PC-3 (cell line): ENCODE results near the gene IPP. TPM values are rescaled to one million over a fixed set of nuclear protein-coding genes. Genes with fewer than 3 reads are reported as not detected.
"Not testable (repeated sequence)": the region's sequence is repeated elsewhere in the genome, so short reads cannot be mapped to it uniquely, and the experiment has no call there.

Experiments
- ATAC-seq: fragments of 200-7000 bp; cut with Tn5 transposase; 2 replicates; pipeline ENCODE4 v1.9.1; 2020; ENCODE audit warnings: mild to moderate bottlenecking, moderate library complexity
- BruUV-seq: library from RNA; stranded (reverse); fragments of 400-500 nt; replicated peaks from 2 replicates; lab custom pipeline; 2021; lab: Mats Ljungman, UMichigan
- CTCF ChIA-PET: fragments of 300-600 bp; sonication (Branson Sonifier 250); formaldehyde crosslinking; loops from one replicate; lab custom pipeline; 2022; ENCODE audit warnings: antibody characterized with exemption; lab: Charles Lee
- POLR2A ChIA-PET: fragments of 300-600 bp; sonication (Branson Sonifier 250); formaldehyde crosslinking; loops from one replicate; lab custom pipeline; 2022; ENCODE audit warnings: antibody characterized with exemption; ENCODE audit not compliant: unreplicated experiment; lab: Charles Lee
- DNase-seq: peaks from one replicate; pipeline ENCODE4 v3.0.0-alpha.2; 2015
- H2AFZ ChIP-seq: fragments of 300-600 bp; sonication (generic); 2 replicates; pipeline ENCODE4 v1.6.0; 2016; ENCODE audit warnings: antibody characterized with exemption, low read length
- H3F3A ChIP-seq: fragments of 300-600 bp; sonication (generic); one replicate; pipeline ENCODE4 v1.6.0; 2017; ENCODE audit warnings: antibody characterized with exemption, low read length, control low read depth, mild to moderate bottlenecking; ENCODE audit not compliant: unreplicated experiment
- H3K27ac ChIP-seq: fragments of 300-600 bp; sonication (generic); 2 replicates; pipeline ENCODE4 v1.5.1; 2016; ENCODE audit warnings: mild to moderate bottlenecking, low read length
- H3K27me3 ChIP-seq: fragments of 300-600 bp; sonication (generic); 2 replicates; pipeline ENCODE4 v1.6.1; 2016; ENCODE audit warnings: low read length, mixed read lengths
- H3K36me3 ChIP-seq: fragments of 300-600 bp; sonication (generic); 2 replicates; pipeline ENCODE4 v1.6.1; 2016; ENCODE audit warnings: low read depth, mixed run types, low read length, mixed read lengths
- H3K4me1 ChIP-seq: fragments of 300-600 bp; sonication (generic); 2 replicates; pipeline ENCODE4 v1.5.1; 2016; ENCODE audit warnings: low read length; ENCODE audit not compliant: insufficient read depth
- H3K4me2 ChIP-seq: fragments of 300-600 bp; sonication (generic); 2 replicates; pipeline ENCODE4 v1.6.0; 2016; ENCODE audit warnings: low read length
- H3K4me3 ChIP-seq: fragments of 300-600 bp; sonication (generic); 2 replicates; pipeline ENCODE4 v1.5.1; 2016; ENCODE audit warnings: mild to moderate bottlenecking, low read length, mixed read lengths
- H3K79me2 ChIP-seq: fragments of 300-600 bp; sonication (generic); 2 replicates; pipeline ENCODE4 v1.6.1; 2017; ENCODE audit warnings: low read length, mixed read lengths
- H3K9ac ChIP-seq: fragments of 300-600 bp; sonication (generic); 2 replicates; pipeline ENCODE4 v1.6.0; 2016; ENCODE audit warnings: mild to moderate bottlenecking, low read length
- H3K9me2 ChIP-seq: fragments of 300-600 bp; sonication (generic); replicated peaks from 2 replicates; pipeline ENCODE4 v1.6.1; 2016; ENCODE audit warnings: mixed run types, low read length, mixed read lengths
- H3K9me3 ChIP-seq: fragments of 300-600 bp; sonication (generic); 2 replicates; pipeline ENCODE4 v1.6.1; 2016; ENCODE audit warnings: low read length, mixed read lengths
- H4K20me1 ChIP-seq: fragments of 300-600 bp; sonication (generic); 2 replicates; pipeline ENCODE4 v1.6.1; 2016; ENCODE audit warnings: low read length, mixed read lengths
- EZH2 ChIP-seq: fragments of 300-600 bp; sonication (generic); IDR thresholded peaks from one replicate; pipeline ENCODE4 v1.6.1; 2017; ENCODE audit warnings: antibody characterized with exemption, mild to moderate bottlenecking, low read length; ENCODE audit not compliant: unreplicated experiment
- EZH2phosphoT487 ChIP-seq: fragments of 300-600 bp; sonication (generic); IDR thresholded peaks from 2 replicates; pipeline ENCODE4 v1.6.1; 2018; ENCODE audit warnings: mild to moderate bottlenecking, antibody characterized with exemption, low read length, borderline replicate concordance
- intact Hi-C: fragments of 100-400 bp; cut with micrococcal nuclease; formaldehyde crosslinking; loops from 2 replicates; pipeline ENCODE4 v1.9.0; 2023
- total RNA-seq: library from RNA; depleted of rRNA; stranded (reverse); fragments of >200 nt; gene quantifications from 2 replicates; pipeline ENCODE4 v1.2.3, GENCODE V29; 2014
- TF ChIP-seq, protein P1 (sequence below): fragments of 300-600 bp; sonication (generic); conservative IDR thresholded peaks from 2 replicates; pipeline ENCODE4 v1.5.1; 2017; ENCODE audit warnings: antibody characterized with exemption, low read depth, mild to moderate bottlenecking, low read length

IPP gene
- total RNA-seq, 1 experiment from 2014 or later, result 6.6 TPM

DNA sequence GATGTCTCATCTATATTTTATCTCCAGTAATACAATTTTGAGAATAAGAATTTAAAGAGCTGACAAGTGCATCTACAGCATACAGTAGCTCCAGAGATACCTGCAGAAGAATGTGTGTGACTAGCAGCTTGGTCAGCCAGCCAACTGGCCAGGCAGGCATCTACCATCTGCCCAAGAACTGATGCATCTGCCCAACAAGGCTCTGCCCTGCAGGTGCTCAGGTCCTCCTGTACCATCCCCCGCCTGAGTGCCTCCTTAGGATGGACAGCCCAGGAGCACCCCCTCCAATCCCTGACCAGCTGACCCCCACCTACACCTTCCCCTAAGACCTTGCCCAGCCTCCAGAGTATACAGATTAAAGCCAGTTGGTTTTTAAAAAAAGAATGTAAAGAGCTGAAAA lies 32.2 kb downstream of the IPP start:
- no peak overlapping the region for H3K27ac ChIP-seq
- BruUV-seq, result no TSS peak
- no peaks in the 10 kb centered on the region for H3F3A ChIP-seq
- ATAC-seq, result no peak
- H3K27me3 ChIP-seq, result no peaks in the 10 kb centered on the region
- H3K4me2 ChIP-seq, result no peak overlapping the region
- no peak overlapping the region for H2AFZ ChIP-seq
- no peaks in the 10 kb centered on the region for H3K79me2 ChIP-seq
- CTCF ChIA-PET, result no interaction called here
- H3K4me3 ChIP-seq, result no peak overlapping the region
- TF ChIP-seq, protein P1, sequence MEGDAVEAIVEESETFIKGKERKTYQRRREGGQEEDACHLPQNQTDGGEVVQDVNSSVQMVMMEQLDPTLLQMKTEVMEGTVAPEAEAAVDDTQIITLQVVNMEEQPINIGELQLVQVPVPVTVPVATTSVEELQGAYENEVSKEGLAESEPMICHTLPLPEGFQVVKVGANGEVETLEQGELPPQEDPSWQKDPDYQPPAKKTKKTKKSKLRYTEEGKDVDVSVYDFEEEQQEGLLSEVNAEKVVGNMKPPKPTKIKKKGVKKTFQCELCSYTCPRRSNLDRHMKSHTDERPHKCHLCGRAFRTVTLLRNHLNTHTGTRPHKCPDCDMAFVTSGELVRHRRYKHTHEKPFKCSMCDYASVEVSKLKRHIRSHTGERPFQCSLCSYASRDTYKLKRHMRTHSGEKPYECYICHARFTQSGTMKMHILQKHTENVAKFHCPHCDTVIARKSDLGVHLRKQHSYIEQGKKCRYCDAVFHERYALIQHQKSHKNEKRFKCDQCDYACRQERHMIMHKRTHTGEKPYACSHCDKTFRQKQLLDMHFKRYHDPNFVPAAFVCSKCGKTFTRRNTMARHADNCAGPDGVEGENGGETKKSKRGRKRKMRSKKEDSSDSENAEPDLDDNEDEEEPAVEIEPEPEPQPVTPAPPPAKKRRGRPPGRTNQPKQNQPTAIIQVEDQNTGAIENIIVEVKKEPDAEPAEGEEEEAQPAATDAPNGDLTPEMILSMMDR, result no peak
- no peak for TF ChIP-seq EZH2phosphoT487
- TF ChIP-seq EZH2, result no peak
- H3K36me3 ChIP-seq, result no peaks in the 10 kb centered on the region
- intact Hi-C loops, result no loop called here
- H4K20me1 ChIP-seq, result no peaks in the 10 kb centered on the region
- DNase-seq, result no peak
- POLR2A ChIA-PET, result no interaction called here
- H3K9ac ChIP-seq, result no peak overlapping the region
- no peaks in the 10 kb centered on the region for H3K9me2 ChIP-seq
- H3K9me3 ChIP-seq, result no peaks in the 10 kb centered on the region
- H3K4me1 ChIP-seq, result no peaks in the 10 kb centered on the region

DNA sequence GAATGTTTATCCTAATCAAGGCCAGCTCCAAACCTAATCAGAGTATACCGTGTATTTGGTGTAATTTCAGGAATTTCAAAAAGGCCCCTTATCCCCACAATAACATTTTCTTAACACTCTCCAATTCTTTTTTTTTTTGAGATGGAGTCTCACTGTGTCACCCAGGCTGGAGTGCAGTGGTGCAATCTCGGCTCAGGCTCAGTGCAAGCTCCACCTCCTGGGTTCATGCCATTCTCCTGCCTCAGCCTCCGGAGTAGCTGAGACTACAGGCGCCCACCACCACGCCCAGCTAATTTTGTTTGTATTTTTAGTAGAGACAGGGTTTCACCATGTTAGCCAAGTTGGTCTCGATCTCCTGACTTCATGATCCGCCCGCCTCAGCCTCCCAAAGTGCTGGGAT lies 33.1 kb downstream of the IPP start:
- H2AFZ ChIP-seq, BruUV-seq, POLR2A ChIA-PET, H3K4me3 ChIP-seq, H3K9me2 ChIP-seq, H3K9ac ChIP-seq, CTCF ChIA-PET, H3F3A ChIP-seq, H3K9me3 ChIP-seq, H4K20me1 ChIP-seq, H3K27ac ChIP-seq, intact Hi-C loops, H3K36me3 ChIP-seq, ATAC-seq, H3K4me2 ChIP-seq, H3K27me3 ChIP-seq, H3K79me2 ChIP-seq, DNase-seq, H3K4me1 ChIP-seq: not testable (repeated sequence)

DNA sequence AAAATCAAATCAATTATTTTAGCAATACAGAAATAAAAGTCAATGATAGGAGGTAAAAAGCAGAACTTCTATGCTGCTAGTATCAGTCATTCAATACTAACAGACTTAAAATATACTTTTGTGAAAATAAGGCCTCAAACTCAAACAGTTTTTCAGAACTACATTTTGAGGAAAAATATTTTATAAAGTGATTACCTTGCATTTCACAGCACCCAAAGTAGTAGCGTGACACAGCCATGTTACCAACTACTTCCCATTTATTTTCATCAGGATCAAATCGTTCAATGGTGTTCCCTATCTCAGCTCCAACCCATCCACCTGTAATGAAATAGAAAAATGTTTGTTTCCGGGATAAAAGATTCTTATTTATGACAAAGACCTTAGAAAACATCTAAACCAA lies 33.8 kb downstream of the IPP start:
- no peaks in the 10 kb centered on the region for H3K9me3 ChIP-seq
- no peaks in the 10 kb centered on the region for H4K20me1 ChIP-seq
- no peaks in the 10 kb centered on the region for H3K79me2 ChIP-seq
- ChIA-PET CTCF (no interaction called here), POLR2A (no interaction called here)
- no peak overlapping the region for H3K27ac ChIP-seq
- no peaks in the 10 kb centered on the region for H3K4me1 ChIP-seq
- H2AFZ ChIP-seq, result no peak overlapping the region
- TF ChIP-seq, protein P1, result no peak
- no peak for TF ChIP-seq EZH2phosphoT487
- no peak for TF ChIP-seq EZH2
- no peak for DNase-seq
- no TSS peak for BruUV-seq
- no peaks in the 10 kb centered on the region for H3K36me3 ChIP-seq
- no peak for ATAC-seq
- no peak overlapping the region for H3K4me3 ChIP-seq
- no peaks in the 10 kb centered on the region for H3K27me3 ChIP-seq
- H3K9me2 ChIP-seq, result no peaks in the 10 kb centered on the region
- intact Hi-C loops, result no loop called here
- no peaks in the 10 kb centered on the region for H3F3A ChIP-seq
- H3K9ac ChIP-seq, result no peak overlapping the region
- no peak overlapping the region for H3K4me2 ChIP-seq
